DMS114 treated with DMSO at 0.1 percent for 48 hours (cell line): ENCODE measurements around the gene GRK7.
"Not testable (repeated sequence)": the region's sequence is repeated elsewhere in the genome, so short reads cannot be mapped to it uniquely, and the experiment has no call there.

ENCODE experiments used
- DNase-seq: peaks from one replicate; lab custom pipeline; 2025; ENCODE audit not compliant: unreplicated experiment; lab: John Stamatoyannopoulos, UW

Gene GRK7

GRCh38 chr3:141754032-141754431 is 9.2 kb upstream of the GRK7 start:
- no peak for DNase-seq

GRCh38 chr3:141762552-141762951 is 656 bp upstream of the GRK7 start:
- not testable (repeated sequence) for DNase-seq

- no peak for DNase-seq
Measured at GRCh38 chr3:141764045-141764444, 837 bp downstream of the GRK7 start.

GRCh38 chr3:141764465-141764864 is 1.3 kb downstream of the GRK7 start:
- no peak for DNase-seq

GRCh38 chr3:141764986-141765385 is 1.8 kb downstream of the GRK7 start:
- DNase-seq = no peak

- DNase-seq = no peak
Measured at GRCh38 chr3:141767066-141767465, 3.9 kb downstream of the GRK7 start.

GRCh38 chr3:141769221-141769894 is 6.2 kb downstream of the GRK7 start:
- no peak for DNase-seq

GRCh38 chr3:141773676-141774075 is 10.5 kb downstream of the GRK7 start:
- DNase-seq = no peak

- DNase-seq = no peak
Measured at GRCh38 chr3:141776376-141776775, 13.2 kb downstream of the GRK7 start.

GRCh38 chr3:141776885-141777284 is 13.7 kb downstream of the GRK7 start:
- DNase-seq = no peak

GRCh38 chr3:141777957-141778813 is 15.0 kb downstream of the GRK7 start:
- DNase-seq = no peak

- DNase-seq = no peak
Measured at GRCh38 chr3:141779667-141780066, 16.5 kb downstream of the GRK7 start.

GRCh38 chr3:141782386-141782932 is 19.3 kb downstream of the GRK7 start:
- no peak for DNase-seq

GRCh38 chr3:141783632-141784031 is 20.4 kb downstream of the GRK7 start:
- no peak for DNase-seq

- no peak for DNase-seq
Measured at GRCh38 chr3:141784096-141784495, 20.9 kb downstream of the GRK7 start.

GRCh38 chr3:141784531-141784930 is 21.3 kb downstream of the GRK7 start:
- DNase-seq = no peak

GRCh38 chr3:141788149-141788548 is 24.9 kb downstream of the GRK7 start:
- DNase-seq = no peak

GRCh38 chr3:141788750-141789149 is 25.5 kb downstream of the GRK7 start:
- DNase-seq = not testable (repeated sequence)

GRCh38 chr3:141789281-141789680 is 26.1 kb downstream of the GRK7 start:
- DNase-seq = no peak

- no peak for DNase-seq
Measured at GRCh38 chr3:141790171-141790570, 27.0 kb downstream of the GRK7 start.

- no peak for DNase-seq
Measured at GRCh38 chr3:141792495-141792894, 29.3 kb downstream of the GRK7 start.
